ENCODE measurements around the gene FBXO21.

DNA sequence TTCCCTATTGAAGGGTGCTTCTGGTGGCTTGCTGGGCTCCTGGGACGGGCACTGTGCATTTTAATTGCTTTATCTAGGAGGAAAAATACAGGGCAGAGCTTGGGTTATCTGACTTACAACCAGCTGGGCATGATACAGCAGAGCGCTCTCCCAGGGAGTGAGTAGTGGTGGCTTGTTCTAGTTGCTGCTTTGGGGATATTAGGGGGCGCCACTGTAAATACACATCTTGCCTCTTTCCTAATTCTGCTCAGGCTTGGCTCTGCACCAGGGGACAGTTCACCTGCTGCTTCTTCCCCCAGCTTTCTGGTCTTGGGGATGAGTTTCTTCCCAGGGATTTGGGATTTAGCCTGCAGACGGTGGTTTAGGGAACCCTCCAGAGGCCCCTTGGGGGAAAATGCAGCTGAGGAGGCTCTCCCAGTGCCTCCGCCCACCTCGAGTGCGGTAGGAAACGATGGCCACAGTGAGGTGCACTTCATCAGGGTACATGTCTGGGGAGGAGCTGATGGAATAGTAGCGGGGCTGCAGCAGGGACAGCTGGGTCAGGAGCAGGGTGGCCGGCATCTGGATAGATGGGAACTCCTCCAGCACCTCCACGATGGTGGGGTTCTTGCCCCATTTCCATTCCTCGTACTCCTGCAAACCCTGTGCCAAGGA is 36.9 kb upstream of the FBXO21 start:
- TF ChIP-seq, protein P1, sequence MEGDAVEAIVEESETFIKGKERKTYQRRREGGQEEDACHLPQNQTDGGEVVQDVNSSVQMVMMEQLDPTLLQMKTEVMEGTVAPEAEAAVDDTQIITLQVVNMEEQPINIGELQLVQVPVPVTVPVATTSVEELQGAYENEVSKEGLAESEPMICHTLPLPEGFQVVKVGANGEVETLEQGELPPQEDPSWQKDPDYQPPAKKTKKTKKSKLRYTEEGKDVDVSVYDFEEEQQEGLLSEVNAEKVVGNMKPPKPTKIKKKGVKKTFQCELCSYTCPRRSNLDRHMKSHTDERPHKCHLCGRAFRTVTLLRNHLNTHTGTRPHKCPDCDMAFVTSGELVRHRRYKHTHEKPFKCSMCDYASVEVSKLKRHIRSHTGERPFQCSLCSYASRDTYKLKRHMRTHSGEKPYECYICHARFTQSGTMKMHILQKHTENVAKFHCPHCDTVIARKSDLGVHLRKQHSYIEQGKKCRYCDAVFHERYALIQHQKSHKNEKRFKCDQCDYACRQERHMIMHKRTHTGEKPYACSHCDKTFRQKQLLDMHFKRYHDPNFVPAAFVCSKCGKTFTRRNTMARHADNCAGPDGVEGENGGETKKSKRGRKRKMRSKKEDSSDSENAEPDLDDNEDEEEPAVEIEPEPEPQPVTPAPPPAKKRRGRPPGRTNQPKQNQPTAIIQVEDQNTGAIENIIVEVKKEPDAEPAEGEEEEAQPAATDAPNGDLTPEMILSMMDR (IDR thresholded peaks at IDR 0.05; ENCODE audit: insufficient read depth, low read depth, low read length), result no peak
- TF ChIP-seq EZH2 (IDR thresholded peaks at IDR 0.05; ENCODE audit: insufficient read depth, low read length), result no peak

Measured in astrocyte (in vitro differentiated cells and primary cell).